Muscle of back (tissue), 11 donors: ENCODE measurements around the gene TRPM8. TPM values are rescaled to one million over a fixed set of nuclear protein-coding genes. Genes with fewer than 3 reads are reported as not detected.

Experiments used
- DNase-seq, 3 donors: peaks; one replicate each; pipeline versions ENCODE4 v3.0.0 to v3.0.0-alpha.2; 2013
- polyA plus RNA-seq, 10 donors: library from polyadenylated mRNA; unstranded; fragments of 120-200 nt; gene quantifications; one replicate each; pipeline ENCODE4 v1.2.1, GENCODE V29; 2013; ENCODE audit not compliant: insufficient read length in 10 of 10

TRPM8 gene
- polyA plus RNA-seq, 10 donors = 0.13 to 0.26 (median 0.21) TPM; not detected in 7

DNA sequence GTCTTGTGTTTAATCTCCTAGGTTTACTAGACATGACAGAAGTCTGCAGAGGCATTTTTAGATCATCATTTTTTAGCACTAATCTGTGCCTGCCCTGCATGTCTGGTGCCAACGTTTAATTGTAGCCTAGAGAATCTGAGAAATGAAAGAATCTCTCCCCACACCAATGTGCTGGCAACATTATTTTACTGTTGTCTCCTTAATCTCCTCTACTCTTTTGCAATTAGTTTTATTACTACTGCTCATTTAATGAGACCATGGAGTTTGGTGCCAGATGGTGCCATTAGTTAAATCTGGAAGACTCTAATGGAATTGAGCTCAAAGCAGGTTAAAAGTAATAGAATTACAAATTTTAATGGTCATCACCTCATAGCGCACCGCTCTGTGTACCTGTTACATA, 129.3 kb downstream of the TRPM8 start:
- DNase-seq = no peak

DNA sequence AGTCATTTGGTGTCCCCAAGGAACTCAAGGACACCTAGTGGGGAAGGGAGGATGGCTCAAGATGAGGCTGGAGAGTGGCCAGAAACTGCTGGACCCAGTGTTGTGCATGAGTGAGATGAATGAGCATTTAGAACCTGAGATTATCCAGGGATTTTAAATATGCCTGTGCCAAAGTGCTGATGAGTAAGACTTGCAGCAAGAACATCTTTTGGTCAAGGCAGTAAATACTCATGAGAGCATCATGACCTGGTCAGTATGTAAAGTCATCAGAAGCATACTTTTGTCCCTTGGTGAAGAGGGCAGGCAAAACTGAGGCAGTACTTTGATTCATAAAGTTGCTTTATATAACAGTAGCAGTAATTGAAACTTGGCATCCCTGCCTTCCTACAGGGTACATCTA, 130.2 kb downstream of the TRPM8 start:
- DNase-seq = no peak

DNA sequence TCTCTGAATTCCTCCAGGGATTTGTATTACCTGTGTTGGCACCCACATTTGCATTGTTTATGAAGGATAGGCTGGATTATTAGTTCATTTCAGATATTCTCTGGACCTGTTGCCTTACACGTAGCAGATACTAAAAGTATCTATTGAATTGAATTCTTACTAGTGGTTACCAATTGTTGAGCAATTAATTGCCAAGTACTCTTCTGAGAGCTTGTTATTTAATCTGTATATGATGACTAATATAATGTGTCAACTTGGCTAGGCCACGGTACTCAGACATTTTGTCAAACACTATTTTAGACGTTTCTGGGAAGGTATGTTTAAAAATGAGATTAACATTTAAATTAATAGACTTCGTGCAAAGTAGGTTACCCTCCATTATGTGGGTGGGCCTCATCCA, 130.9 kb downstream of the TRPM8 start:
- no peak for DNase-seq

DNA sequence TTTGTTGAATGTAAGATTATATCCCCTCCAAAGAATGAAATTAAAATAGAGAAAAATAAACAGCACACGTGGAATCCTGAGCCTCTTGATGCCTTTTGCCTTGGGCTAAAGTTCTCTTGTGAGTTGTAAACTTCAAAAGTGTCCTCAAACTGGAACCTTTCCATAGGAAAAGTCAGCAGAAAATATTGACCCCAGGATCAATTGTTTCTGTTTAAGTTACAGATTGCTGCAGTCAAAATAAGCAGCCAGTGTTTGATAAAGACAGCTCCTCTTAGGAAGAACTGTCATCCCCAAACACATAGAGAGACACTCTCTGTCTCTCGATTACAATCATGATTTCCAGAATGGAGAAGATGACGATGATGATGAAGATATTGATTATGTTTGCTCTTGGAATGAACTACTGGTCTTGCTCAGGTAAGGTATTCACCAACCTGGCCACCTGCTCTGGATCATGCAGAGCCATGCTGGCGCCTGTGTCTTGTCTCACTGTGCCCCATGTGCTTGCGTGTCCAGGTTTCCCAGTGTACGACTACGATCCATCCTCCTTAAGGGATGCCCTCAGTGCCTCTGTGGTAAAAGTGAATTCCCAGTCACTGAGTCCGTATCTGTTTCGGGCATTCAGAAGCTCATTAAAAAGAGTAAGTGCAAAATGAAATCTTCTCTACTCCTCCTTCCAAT, 133.4 kb downstream of the TRPM8 start, which contains the start of gene SPP2:
Gene SPP2, plus strand, starts transcription at position 248 of the 681 bp plus-strand sequence. Its CDS starts 85 bp downstream, at position 333.
- DNase-seq = no peak

DNA sequence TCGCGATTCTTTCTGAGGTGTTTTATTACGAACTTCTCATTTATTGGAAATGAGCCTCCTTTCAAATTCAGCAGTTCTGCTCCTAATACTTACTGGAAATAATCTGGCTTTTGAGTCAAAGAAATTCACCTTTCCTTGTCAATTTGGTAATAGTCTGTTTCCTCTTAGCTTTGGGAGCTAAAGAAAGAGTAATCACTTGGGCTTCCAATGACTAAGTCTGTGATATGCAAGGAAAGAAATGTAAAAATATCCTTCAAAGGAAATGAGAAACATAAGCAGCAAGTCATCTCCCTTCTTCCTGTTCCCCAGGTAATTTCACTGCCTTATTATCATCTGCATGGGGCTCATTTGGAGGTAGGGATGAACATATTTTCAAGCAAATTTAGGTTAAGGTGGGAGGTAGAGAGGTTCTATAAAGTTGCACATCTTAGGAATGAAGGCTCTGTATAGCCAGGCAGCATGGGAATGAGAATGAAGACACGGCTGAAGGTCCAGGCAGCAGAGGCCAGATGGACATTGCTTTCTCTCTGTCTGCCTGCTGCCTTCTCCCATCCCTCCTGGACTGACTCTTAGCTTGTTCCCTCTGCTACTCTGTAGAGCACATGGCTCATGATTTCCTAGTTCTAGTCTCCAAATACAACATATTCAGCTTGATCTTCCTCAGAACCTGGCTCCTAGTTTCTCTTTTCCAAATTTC, 134.3 kb downstream of the TRPM8 start:
- no peak for DNase-seq

DNA sequence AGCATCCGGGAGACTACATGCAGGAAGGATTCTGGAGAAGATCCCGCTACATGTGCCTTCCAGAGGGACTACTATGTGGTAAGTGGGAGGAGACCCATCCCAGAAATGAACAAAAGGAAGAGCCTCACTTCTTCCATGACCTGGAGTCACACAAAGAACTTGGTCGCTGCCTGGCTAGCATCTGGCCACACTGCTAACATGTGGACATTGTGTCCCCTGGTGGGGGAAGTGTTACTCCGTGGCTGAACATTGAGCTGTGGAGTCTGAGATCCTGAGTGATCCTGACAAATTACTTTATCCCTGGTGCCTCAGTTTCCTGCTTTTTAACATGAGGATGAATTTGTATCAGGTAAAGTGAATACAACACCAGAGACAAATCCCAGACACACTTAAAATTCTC, 141.7 kb downstream of the TRPM8 start:
- DNase-seq = no peak

DNA sequence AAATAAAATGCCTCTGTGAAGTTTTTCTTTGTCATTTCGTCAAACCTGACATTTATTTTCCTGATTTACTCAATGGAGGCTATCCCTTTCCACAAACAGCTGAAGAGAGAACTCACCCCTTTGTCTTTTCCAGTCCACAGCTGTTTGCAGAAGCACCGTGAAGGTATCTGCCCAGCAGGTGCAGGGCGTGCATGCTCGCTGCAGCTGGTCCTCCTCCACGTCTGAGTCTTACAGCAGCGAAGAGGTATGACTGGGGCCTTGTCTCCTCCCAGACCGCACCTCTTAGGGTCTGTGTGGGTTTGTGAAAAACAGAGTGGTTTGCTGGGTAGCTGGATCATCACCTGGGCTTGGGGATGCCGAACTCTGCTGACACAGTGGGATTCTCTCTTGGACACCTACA, 143.1 kb downstream of the TRPM8 start:
- no peak for DNase-seq

DNA sequence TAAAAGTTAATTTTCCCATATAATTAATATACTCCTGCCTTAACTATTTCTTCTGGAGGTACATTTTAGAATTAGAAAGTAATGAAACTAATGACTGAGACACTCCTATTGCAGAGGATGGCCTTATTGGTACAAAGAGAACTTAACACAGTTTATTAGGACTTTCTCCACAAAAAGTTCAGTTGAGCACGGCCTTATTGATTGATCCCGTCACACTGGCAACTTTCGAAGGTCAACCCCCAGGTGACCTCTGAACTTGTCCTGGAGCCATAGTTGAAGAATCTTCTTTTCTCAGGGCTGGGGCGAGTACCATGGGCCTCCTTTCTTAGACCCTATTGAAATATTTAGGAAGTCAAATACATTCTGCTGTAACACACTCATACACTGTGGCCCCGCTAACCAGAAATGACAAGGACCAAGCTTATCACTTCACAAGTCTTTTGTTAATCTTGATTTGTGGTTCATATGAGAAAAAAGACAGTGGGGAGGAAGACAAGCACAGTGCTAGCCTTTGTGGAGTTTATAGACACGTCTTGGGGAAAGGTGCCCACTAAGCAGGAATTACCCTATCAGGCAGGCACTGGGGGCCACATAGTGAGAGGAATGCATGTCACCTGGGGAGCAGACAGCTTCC, 144.6 kb downstream of the TRPM8 start:
- DNase-seq = no peak

DNA sequence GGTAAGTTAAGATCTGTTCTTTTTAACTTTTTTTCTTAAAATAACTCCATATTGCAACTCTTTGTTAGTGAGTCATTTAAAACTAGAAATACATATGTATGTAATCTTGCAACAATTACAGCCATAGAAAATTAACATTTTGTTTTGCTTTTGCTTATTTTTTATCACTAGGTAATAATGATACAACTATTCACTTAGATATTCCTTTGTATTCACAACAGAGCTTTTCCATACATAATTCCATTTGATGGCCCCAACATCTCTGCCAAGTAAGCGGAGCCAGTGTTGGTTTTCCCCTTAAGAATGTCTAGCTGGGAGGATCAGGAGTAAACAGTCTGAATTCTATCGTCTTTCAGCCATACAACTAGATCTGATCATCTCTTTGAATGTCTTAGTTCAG, 149.4 kb downstream of the TRPM8 start:
- DNase-seq = no peak

Other genes starting within 250 kb of the TRPM8 start
- gene UGT1A9, start 245.5 kb upstream of the TRPM8 start, polyA plus RNA-seq = not detected
- not detected for gene UGT1A7, start 235.5 kb upstream of the TRPM8 start, polyA plus RNA-seq
- under 1 TPM in 1 of 10 donors, not detected in 9; 0.26 TPM for gene UGT1A6, start 224.5 kb upstream of the TRPM8 start, polyA plus RNA-seq
- gene UGT1A5, start 204.5 kb upstream of the TRPM8 start, polyA plus RNA-seq = not detected
- gene UGT1A4, start 198.6 kb upstream of the TRPM8 start, polyA plus RNA-seq = not detected
- not detected for gene UGT1A3, start 188.3 kb upstream of the TRPM8 start, polyA plus RNA-seq
- under 1 TPM in 5 of 10 donors, not detected in 5; 0.04 to 0.12 (median 0.05) TPM for gene UGT1A1, start 157.1 kb upstream of the TRPM8 start, polyA plus RNA-seq
- gene MROH2A, start 139.0 kb upstream of the TRPM8 start, polyA plus RNA-seq = under 1 TPM in 1 of 10 donors, not detected in 9; 0.18 TPM
- gene HJURP, start 62.8 kb upstream of the TRPM8 start, polyA plus RNA-seq = 10 to 100 TPM in 6 of 10 donors, 1 to 10 TPM in 4; 9.2 to 16.1 (median 10.5) TPM
- not detected for gene SPP2, start 133.3 kb downstream of the TRPM8 start, polyA plus RNA-seq